MCF 10A (cell line): ENCODE data around the gene FAM3D. TPM values are rescaled to one million over a fixed set of nuclear protein-coding genes. Genes with fewer than 3 reads are reported as not detected.

Experiments
- BruUV-seq: library from RNA; stranded (reverse); fragments of 400-500 nt; replicated peaks from 2 replicates; lab custom pipeline; 2021; lab: Mats Ljungman, UMichigan
- CTCF ChIA-PET: fragments of 300-600 bp; sonication (Branson Sonifier 250); formaldehyde crosslinking; extraction: SDS; loops from one replicate; lab custom pipeline; 2021; ENCODE audit warnings: antibody characterized with exemption, inconsistent platforms; lab: Yijun Ruan, JAX
- POLR2A ChIA-PET: fragments of 300-600, 350-650 bp; sonication (Branson Sonifier 250); formaldehyde crosslinking; extraction: SDS; loops from one replicate; lab custom pipeline; 2020; ENCODE audit warnings: antibody characterized with exemption, inconsistent platforms; lab: Yijun Ruan, JAX
- DNase-seq: peaks from one replicate; pipeline ENCODE4 v3.0.0-alpha.2; 2018; ENCODE audit not compliant: unreplicated experiment
- H3K27ac Mint-ChIP-seq: one replicate; pipeline ENCODE4 v1.8.0; 2022; ENCODE audit warnings: mild to moderate bottlenecking, low read depth, mixed read lengths; ENCODE audit not compliant: unreplicated experiment
- H3K27me3 Mint-ChIP-seq: one replicate; pipeline ENCODE4 v1.8.0; 2022; ENCODE audit warnings: mixed read lengths; ENCODE audit not compliant: insufficient read depth, unreplicated experiment
- H3K36me3 Mint-ChIP-seq: one replicate; pipeline ENCODE4 v1.8.0; 2022; ENCODE audit warnings: mild to moderate bottlenecking, moderate library complexity, mixed read lengths; ENCODE audit not compliant: insufficient read depth, unreplicated experiment
- H3K4me1 Mint-ChIP-seq: one replicate; pipeline ENCODE4 v1.8.0; 2022; ENCODE audit warnings: mixed read lengths; ENCODE audit not compliant: insufficient read depth, unreplicated experiment
- H3K4me3 Mint-ChIP-seq: one replicate; pipeline ENCODE4 v1.8.0; 2022; ENCODE audit warnings: mild to moderate bottlenecking, moderate library complexity, mixed read lengths; ENCODE audit not compliant: unreplicated experiment
- H3K9me3 Mint-ChIP-seq: one replicate; pipeline ENCODE4 v1.8.0; 2022; ENCODE audit warnings: mixed read lengths; ENCODE audit not compliant: unreplicated experiment
- intact Hi-C: fragments of 100-400 bp; cut with micrococcal nuclease; formaldehyde crosslinking; loops from 2 replicates; pipeline ENCODE4 v1.14.1; 2022
- total RNA-seq: library from RNA; stranded (reverse); gene quantifications from 2 replicates; pipeline ENCODE4 v1.2.3, GENCODE V29; 2022
- TF ChIP-seq, protein P1 (sequence below): fragments of 200-600 bp; IDR thresholded peaks from one replicate; pipeline ENCODE4 v1.8.0; 2022; ENCODE audit warnings: antibody characterized with exemption, mild to moderate bottlenecking; ENCODE audit not compliant: unreplicated experiment

FAM3D gene
- total RNA-seq, 1 experiment from 2014 or later: not detected

- BruUV-seq: no TSS peak
These were observed 74.8 kb downstream of the FAM3D start for GRCh38 chr3:58591517-58592510.

DNA sequence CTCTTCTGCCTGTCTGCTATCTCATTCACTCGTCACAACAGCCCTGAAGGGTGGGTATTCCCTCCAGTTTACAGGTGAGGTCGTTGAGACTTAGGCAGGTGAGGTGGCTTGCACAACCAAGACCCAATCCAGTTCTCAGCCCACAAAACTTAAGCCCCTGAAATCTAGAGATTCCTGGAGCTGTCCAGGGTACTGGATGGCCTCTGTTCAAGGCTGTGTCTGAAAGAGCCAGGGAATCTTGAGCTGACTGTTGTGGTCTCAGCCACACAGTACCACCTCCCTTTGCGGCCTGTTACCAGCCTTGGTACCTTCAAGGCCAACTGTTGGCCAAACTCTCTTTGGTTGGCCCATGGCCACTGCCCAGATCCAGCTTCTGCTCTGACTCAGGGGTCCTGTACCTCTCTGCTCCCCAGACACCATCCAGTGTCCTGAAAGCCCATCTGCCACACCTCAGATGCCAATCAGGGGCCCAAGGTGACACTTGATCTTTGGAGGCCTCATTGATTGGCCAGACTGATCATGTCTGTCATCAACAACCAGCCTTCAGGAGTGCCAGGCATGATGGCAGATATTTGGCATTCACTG is 78.5 kb downstream of the FAM3D start:
- H3K4me3 Mint-ChIP-seq: no peak overlapping the region
- no peak overlapping the region for H3K27ac Mint-ChIP-seq
- DNase-seq: peak; percentile 45
- TF ChIP-seq, protein P1, sequence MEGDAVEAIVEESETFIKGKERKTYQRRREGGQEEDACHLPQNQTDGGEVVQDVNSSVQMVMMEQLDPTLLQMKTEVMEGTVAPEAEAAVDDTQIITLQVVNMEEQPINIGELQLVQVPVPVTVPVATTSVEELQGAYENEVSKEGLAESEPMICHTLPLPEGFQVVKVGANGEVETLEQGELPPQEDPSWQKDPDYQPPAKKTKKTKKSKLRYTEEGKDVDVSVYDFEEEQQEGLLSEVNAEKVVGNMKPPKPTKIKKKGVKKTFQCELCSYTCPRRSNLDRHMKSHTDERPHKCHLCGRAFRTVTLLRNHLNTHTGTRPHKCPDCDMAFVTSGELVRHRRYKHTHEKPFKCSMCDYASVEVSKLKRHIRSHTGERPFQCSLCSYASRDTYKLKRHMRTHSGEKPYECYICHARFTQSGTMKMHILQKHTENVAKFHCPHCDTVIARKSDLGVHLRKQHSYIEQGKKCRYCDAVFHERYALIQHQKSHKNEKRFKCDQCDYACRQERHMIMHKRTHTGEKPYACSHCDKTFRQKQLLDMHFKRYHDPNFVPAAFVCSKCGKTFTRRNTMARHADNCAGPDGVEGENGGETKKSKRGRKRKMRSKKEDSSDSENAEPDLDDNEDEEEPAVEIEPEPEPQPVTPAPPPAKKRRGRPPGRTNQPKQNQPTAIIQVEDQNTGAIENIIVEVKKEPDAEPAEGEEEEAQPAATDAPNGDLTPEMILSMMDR: no peak
- POLR2A ChIA-PET: interaction anchor here (0.7 kb wide), 1 partner anchor 500 kb away, joined by 3 read pairs; no protein-coding TSS in a partner anchor
- no peaks in the 10 kb centered on the region for H3K9me3 Mint-ChIP-seq
- peaks cover 14% of the 10 kb centered on the region for H3K27me3 Mint-ChIP-seq
- H3K36me3 Mint-ChIP-seq: no peaks in the 10 kb centered on the region
- CTCF ChIA-PET: interaction anchor here (0.6 to 1.7 kb wide), 6 partner anchors 19 to 315 kb away, joined by 3 to 8 read pairs (median 3); no protein-coding TSS in a partner anchor
- no TSS peak for BruUV-seq
- intact Hi-C loops: no loop called here
- peaks cover 11% of the 10 kb centered on the region for H3K4me1 Mint-ChIP-seq

More at GRCh38 chr3:58591517-58592510, 74.8 kb downstream of the FAM3D start:
- CTCF ChIA-PET: interaction anchor here (0.5 to 1.9 kb wide), 2 partner anchors 24 to 91 kb away, joined by 3 to 6 read pairs; no protein-coding TSS in a partner anchor
- intact Hi-C loops: no loop called here
- no peaks in the 10 kb centered on the region for H3K36me3 Mint-ChIP-seq
- no peak overlapping the region for H3K27ac Mint-ChIP-seq
- DNase-seq: no peak
- no peaks in the 10 kb centered on the region for H3K4me1 Mint-ChIP-seq
- H3K4me3 Mint-ChIP-seq: no peak overlapping the region
- peaks cover under 1% of the 10 kb centered on the region for H3K27me3 Mint-ChIP-seq
- no peaks in the 10 kb centered on the region for H3K9me3 Mint-ChIP-seq
- POLR2A ChIA-PET: no interaction called here
- TF ChIP-seq, protein P1: no peak

DNA sequence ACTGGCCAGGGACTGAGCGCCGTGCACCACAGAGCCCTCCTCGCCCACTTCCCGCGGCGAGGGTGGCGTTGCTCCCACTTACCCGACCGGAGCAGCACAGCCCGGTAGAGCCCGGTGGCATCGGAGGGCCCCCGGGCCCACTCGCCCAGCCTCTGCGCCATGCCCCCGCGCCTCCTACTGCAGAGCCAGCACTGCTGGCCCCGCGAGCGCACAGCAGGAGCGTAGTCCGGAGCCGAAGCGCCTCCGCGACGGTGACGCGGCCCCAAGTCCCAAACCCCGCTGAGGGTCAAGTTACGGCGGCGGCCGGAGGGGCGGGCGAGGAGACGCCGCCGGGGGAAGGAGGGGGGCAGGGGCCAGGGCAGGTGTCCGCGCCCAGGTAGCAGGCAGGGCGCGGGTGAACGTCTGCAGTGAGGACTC is 79.8 kb downstream of the FAM3D start:
- H3K27ac Mint-ChIP-seq: no peak overlapping the region
- no peak overlapping the region for H3K4me3 Mint-ChIP-seq
- H3K27me3 Mint-ChIP-seq: peaks cover 14% of the 10 kb centered on the region
- TF ChIP-seq, protein P1: no peak
- ChIA-PET CTCF (interaction anchor here (0.6 to 1.6 kb wide), 4 partner anchors 18 to 1328 kb away, joined by 3 to 8 read pairs (median 4); no protein-coding TSS in a partner anchor), POLR2A (no interaction called here)
- BruUV-seq: no TSS peak
- no peaks in the 10 kb centered on the region for H3K36me3 Mint-ChIP-seq
- no peaks in the 10 kb centered on the region for H3K9me3 Mint-ChIP-seq
- no peak for DNase-seq
- intact Hi-C loops: no loop called here
- peaks cover 11% of the 10 kb centered on the region for H3K4me1 Mint-ChIP-seq

DNA sequence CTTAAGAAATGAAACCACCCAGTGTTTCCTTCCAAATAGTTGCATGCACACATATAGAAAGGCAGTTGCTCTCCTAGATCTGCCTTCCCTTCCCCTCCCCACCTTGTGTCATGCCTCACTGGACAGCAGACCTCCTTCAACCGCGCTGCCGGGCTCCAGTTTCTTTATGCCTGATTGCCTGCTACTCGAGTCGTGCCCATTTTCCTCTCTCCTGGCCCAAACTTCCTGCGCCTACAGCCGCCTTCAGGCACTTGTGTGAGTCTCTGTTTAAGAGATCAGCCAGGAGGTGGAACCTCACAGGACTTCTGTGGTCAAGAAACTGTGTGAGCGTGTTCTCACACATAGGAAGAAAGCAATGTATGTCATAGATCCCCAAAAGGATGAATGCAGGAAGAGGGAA is 80.6 kb downstream of the FAM3D start:
- Mint-ChIP-seq H3K27me3 (peaks cover 14% of the 10 kb centered on the region), H3K4me1 (peaks cover 11% of the 10 kb centered on the region), H3K36me3 (no peaks in the 10 kb centered on the region), H3K4me3 (no peak overlapping the region), H3K9me3 (no peaks in the 10 kb centered on the region), H3K27ac (no peak overlapping the region)
- TF ChIP-seq, protein P1: no peak
- POLR2A ChIA-PET: no interaction called here
- CTCF ChIA-PET: interaction anchor here (0.6 to 1.8 kb wide), 6 partner anchors 11 to 432 kb away, joined by 3 to 15 read pairs (median 3); no protein-coding TSS in a partner anchor
- intact Hi-C loops: no loop called here
- DNase-seq: no peak
- BruUV-seq: no TSS peak
